GM18867 (cell line): ENCODE results near the gene SLC9A5.

Source experiments
- ATAC-seq: cut with Tn5 transposase; IDR thresholded peaks from one replicate; pipeline ENCODE4 v1.9.1; 2021; ENCODE audit warnings: mild to moderate bottlenecking, moderate library complexity; ENCODE audit not compliant: unreplicated experiment

Gene SLC9A5

GRCh38 chr16:67304020-67304419, 55.2 kb downstream of the SLC9A5 start:
- no peak for ATAC-seq

DNA sequence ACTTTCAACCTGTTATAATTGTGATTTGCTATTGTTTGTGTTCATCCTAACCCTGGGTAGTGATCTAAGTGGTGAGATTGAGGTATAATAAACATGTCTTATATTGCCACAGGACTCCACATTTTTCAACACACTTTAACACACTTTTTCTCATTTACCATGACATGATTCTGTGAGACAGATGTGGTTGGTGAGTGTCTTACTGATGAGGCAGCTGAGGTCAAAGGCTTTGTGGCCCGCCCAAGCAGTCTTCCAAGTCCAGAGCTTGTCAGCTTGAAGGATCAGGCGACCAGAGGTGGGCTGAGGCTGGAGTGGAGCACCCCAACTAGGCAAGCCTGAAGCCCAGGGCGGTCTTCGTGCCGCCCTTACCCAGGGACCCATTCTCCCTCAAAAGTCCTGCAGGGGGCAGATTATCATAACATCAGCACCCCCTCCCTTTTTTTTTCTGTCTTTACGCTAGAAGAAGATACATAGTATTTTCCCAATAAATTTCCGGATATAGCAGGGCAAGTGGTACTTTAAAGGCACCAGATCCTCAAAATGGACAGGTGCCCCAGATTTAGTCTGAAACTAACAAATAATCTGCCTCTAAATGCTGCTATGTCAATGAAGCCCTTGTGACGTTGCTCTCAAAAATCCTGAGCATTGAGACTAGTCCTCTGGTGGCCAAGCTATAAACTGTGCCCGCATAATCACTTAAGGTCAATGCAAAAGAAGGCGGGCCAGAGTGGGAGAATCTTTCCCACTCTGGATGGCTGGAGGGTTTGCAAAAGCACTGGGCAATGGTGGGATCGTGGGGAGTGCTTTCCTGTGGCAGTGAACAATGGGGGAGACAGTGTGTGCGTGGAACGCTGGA, 56.7 kb downstream of the SLC9A5 start:
- no peak for ATAC-seq

DNA sequence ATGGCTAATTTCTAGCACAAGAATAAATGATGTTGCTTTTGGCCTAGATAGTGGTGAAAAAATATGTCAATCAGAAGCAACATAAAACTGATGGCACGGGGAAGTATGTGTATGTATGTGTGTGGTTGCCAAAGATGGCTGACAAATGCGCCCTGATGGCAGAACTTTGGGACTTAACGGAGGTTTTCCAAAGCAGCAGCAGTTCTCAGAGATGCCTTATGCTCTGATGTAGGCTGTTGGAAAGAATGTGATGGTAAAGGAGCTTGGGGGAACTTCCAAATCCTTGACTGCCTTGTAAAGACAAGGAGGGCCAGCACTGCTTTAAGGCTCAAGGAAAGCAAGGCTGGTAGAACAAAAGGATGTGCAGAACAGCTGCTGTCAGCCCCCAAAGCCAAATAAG, 61.8 kb downstream of the SLC9A5 start:
- ATAC-seq = no peak

- peak; percentile 75 for ATAC-seq
These were observed 63.1 kb downstream of the SLC9A5 start for GRCh38 chr16:67311607-67312488.

DNA sequence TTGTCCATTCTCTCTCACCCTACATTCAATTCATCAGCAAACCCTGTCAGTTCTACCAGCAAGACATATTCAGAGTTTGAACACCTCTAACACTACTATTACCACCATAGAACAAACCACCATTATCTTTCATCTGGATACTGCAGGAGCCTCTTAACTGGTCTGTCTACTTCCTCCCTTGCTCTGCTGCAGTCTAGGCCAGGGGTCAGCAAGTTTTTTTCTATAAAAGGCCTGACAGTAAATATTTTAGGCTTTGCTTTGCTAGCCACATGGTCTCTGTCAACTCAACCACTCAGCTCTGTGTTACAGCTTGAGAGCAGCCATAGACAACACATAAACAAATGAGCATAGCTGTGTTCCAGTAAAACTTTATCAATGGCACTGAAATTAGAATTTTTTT, 63.9 kb downstream of the SLC9A5 start:
- no peak for ATAC-seq

DNA sequence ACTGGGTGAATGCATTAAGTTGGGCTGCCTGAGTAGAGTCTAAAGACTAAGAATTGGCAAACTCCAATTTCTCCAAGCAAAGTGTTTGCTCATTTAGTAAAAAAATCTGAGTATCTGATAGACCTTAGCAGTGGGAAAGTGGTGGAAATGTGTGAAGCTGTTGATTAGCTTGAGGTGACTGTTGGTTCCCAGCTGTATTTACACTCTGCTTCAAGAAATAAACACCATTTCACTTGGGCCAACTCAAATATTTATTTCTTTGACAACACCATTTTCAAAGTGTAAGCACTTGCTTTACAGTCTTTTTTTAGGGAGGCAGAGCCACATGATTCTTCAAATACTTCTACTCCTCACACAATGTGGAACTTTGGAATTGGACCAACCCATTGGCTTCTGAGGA, 69.1 kb downstream of the SLC9A5 start:
- ATAC-seq = no peak
